Uterus (tissue), 4 donors: ENCODE data around the gene TMEM87B. TPM values are rescaled to one million over a fixed set of nuclear protein-coding genes. Genes with fewer than 3 reads are reported as not detected.

ENCODE experiments used
- DNase-seq, 2 donors: peaks; one replicate each; pipeline ENCODE4 v3.0.0-alpha.2; 2019 to 2020
- H3K27ac ChIP-seq, 2 donors: fragments of 200-600 bp; sonication (generic); 1 replicate in 1 of 2; 2 replicates in 1 of 2; pipeline ENCODE4 v1.5.1; 2016 to 2018
- H3K27me3 ChIP-seq, 2 donors: fragments of 200-600 bp; sonication (generic); one replicate each; pipeline ENCODE4 v1.5.1; 2018 to 2019; ENCODE audit warnings: control low read depth in 1 of 2
- H3K36me3 ChIP-seq, 2 donors: fragments of 200-600 bp; sonication (generic); one replicate each; pipeline ENCODE4 v1.5.1; 2019; ENCODE audit warnings: control low read depth in 1 of 2
- H3K4me1 ChIP-seq, 2 donors: fragments of 200-600 bp; sonication (generic); one replicate each; pipeline ENCODE4 v1.5.1; 2018 to 2019; ENCODE audit warnings: control low read depth in 1 of 2
- H3K4me3 ChIP-seq, 2 donors: fragments of 200-600 bp; sonication (generic); 1 replicate in 1 of 2; 2 replicates in 1 of 2; pipeline ENCODE4 v1.5.1; 2018 to 2019; ENCODE audit warnings: mild to moderate bottlenecking in 1 of 2
- H3K9me3 ChIP-seq, 2 donors: fragments of 200-600 bp; sonication (generic); one replicate each; pipeline ENCODE4 v1.5.1; 2019; ENCODE audit warnings: control low read depth in 1 of 2
- CTCF ChIP-seq, 4 experiments: fragments of 200-600 bp in 2 of 4; fragments of 450-650 bp in 2 of 4; sonication (generic) in 2 of 4; IDR thresholded peaks; one replicate each; pipeline ENCODE4 v1.5.1; 2016 to 2019; ENCODE audit warnings: antibody characterized with exemption in 4 of 4, mild to moderate bottlenecking in 2 of 4, moderate library complexity in 1 of 4
- POLR2A ChIP-seq, 2 donors: fragments of 450-650 bp; IDR thresholded peaks; one replicate each; pipeline ENCODE4 v1.6.1; 2016; ENCODE audit warnings: antibody characterized with exemption in 2 of 2, mild to moderate bottlenecking in 1 of 2, moderate library complexity in 1 of 2
- intact Hi-C: fragments of 100-400 bp; cut with DNase I; formaldehyde crosslinking; loops from one replicate; pipeline ENCODE4 v1.15.1; 2023; ENCODE audit warnings: low total_unique reads
- total RNA-seq, 4 donors: library from RNA; depleted of rRNA in 3 of 4; stranded (reverse); fragments of >200 nt in 3 of 4; gene quantifications; one replicate each; pipeline versions ENCODE4 v1.1.0 to v1.2.4, GENCODE V29; 2014 to 2023
- donor health status: DM: yes; HTN: yes; CAD: no.

TMEM87B gene
- total RNA-seq, 4 donors from 2014 or later = 6.7 to 51.6 (median 27.0) TPM

- Histone ChIP-seq H3K9me3 (no peaks in the 10 kb centered on the region), H3K27ac (peak overlapping the region; percentile 62 to 73), H3K4me1 (peaks cover 0 to 9% of the 10 kb centered on the region in 2 donors), H3K36me3 (no peaks in the 10 kb centered on the region), H3K4me3 (no peak overlapping the region), H3K27me3 (no peaks in the 10 kb centered on the region)
- DNase-seq = peak; percentile 51 to 58
- intact Hi-C loops = no loop called here
- TF ChIP-seq POLR2A (IDR thresholded peaks at IDR 0.05) (no peak), CTCF (IDR thresholded peaks at IDR 0.05) (no peak)
Measured at GRCh38 chr2:112150447-112150846, 95.4 kb downstream of the TMEM87B start.

- DNase-seq = no peak
- TF ChIP-seq CTCF (IDR thresholded peaks at IDR 0.05) (no peak), POLR2A (IDR thresholded peaks at IDR 0.05) (no peak)
- Histone ChIP-seq H3K36me3 (no peaks in the 10 kb centered on the region), H3K9me3 (no peaks in the 10 kb centered on the region), H3K4me1 (peaks cover 0 to 9% of the 10 kb centered on the region in 2 donors), H3K27me3 (no peaks in the 10 kb centered on the region), H3K4me3 (no peak overlapping the region), H3K27ac (peak overlapping the region; percentile 62 to 73)
- intact Hi-C loops = no loop called here
Measured at GRCh38 chr2:112150851-112151250, 95.8 kb downstream of the TMEM87B start.

- Histone ChIP-seq H3K27ac (peak overlapping the region; percentile 62 to 73), H3K27me3 (no peaks in the 10 kb centered on the region), H3K9me3 (no peaks in the 10 kb centered on the region), H3K4me1 (peaks cover 0 to 9% of the 10 kb centered on the region in 2 donors), H3K36me3 (no peaks in the 10 kb centered on the region), H3K4me3 (no peak overlapping the region)
- intact Hi-C loops = no loop called here
- DNase-seq = no peak
- TF ChIP-seq POLR2A (IDR thresholded peaks at IDR 0.05) (no peak), CTCF (IDR thresholded peaks at IDR 0.05) (no peak)
Measured at GRCh38 chr2:112151271-112151670, 96.2 kb downstream of the TMEM87B start.

- Histone ChIP-seq H3K9me3 (no peaks in the 10 kb centered on the region), H3K27ac (peak overlapping the region in 1 of 2 donors; percentile 73), H3K36me3 (no peaks in the 10 kb centered on the region), H3K27me3 (no peaks in the 10 kb centered on the region), H3K4me3 (no peak overlapping the region), H3K4me1 (peaks cover 0 to 9% of the 10 kb centered on the region in 2 donors)
- intact Hi-C loops = no loop called here
- TF ChIP-seq CTCF (IDR thresholded peaks at IDR 0.05) = no peak
- TF ChIP-seq POLR2A (IDR thresholded peaks at IDR 0.05) = no peak
- no peak for DNase-seq
Measured at GRCh38 chr2:112151701-112152440, 96.8 kb downstream of the TMEM87B start.

- no peak for DNase-seq
- Histone ChIP-seq H3K4me3 (no peak overlapping the region), H3K27ac (peak overlapping the region; percentile 35 to 73), H3K27me3 (no peaks in the 10 kb centered on the region), H3K9me3 (no peaks in the 10 kb centered on the region), H3K4me1 (peaks cover 0 to 9% of the 10 kb centered on the region in 2 donors), H3K36me3 (no peaks in the 10 kb centered on the region)
- TF ChIP-seq CTCF (IDR thresholded peaks at IDR 0.05) (no peak), POLR2A (IDR thresholded peaks at IDR 0.05) (no peak)
- intact Hi-C loops = no loop called here
Measured at GRCh38 chr2:112152476-112153178, 97.6 kb downstream of the TMEM87B start.
